IPS-20b (cell line): ENCODE measurements around the gene ALDH2.

Experiments used
- H3K27ac ChIP-seq: one replicate; pipeline ENCODE4 v1.5.1; 2013; ENCODE audit warnings: low read length
- H3K27me3 ChIP-seq: 2 replicates; pipeline ENCODE4 v1.6.1; 2013; ENCODE audit warnings: mild to moderate bottlenecking, low read length, inconsistent platforms; ENCODE audit not compliant: insufficient read depth
- H3K36me3 ChIP-seq: 2 replicates; pipeline ENCODE4 v1.6.1; 2013; ENCODE audit warnings: low read depth, mild to moderate bottlenecking, inconsistent platforms, low read length, moderate library complexity; ENCODE audit not compliant: insufficient read depth
- H3K4me1 ChIP-seq: 2 replicates; pipeline ENCODE4 v1.6.1; 2013; ENCODE audit warnings: mild to moderate bottlenecking, control low read depth, inconsistent platforms, low read length, moderate library complexity; ENCODE audit not compliant: insufficient read depth
- H3K4me3 ChIP-seq: 2 replicates; pipeline ENCODE4 v1.5.1; 2013; ENCODE audit warnings: mild to moderate bottlenecking, low read length, inconsistent platforms
- H3K9ac ChIP-seq: 2 replicates; pipeline ENCODE4 v1.6.1; 2013; ENCODE audit warnings: low read depth, mild to moderate bottlenecking, inconsistent platforms, low read length, moderate library complexity
- H3K9me3 ChIP-seq: 2 replicates; pipeline ENCODE4 v1.6.1; 2013; ENCODE audit warnings: mild to moderate bottlenecking, low read depth, low read length, inconsistent platforms; ENCODE audit not compliant: insufficient read depth

Gene ALDH2

GRCh38 chr12:111838353-111838752, 71.6 kb downstream of the ALDH2 start:
- H3K9ac ChIP-seq, result no peak overlapping the region
- no peak overlapping the region for H3K27ac ChIP-seq
- no peaks in the 10 kb centered on the region for H3K9me3 ChIP-seq
- peaks cover 2% of the 10 kb centered on the region; the same call in 1 of the 2 replicates for H3K4me1 ChIP-seq
- peaks cover 13% of the 10 kb centered on the region for H3K36me3 ChIP-seq
- no peaks in the 10 kb centered on the region for H3K27me3 ChIP-seq
- no peak overlapping the region for H3K4me3 ChIP-seq

- H3K9ac ChIP-seq, result peak overlapping the region; percentile 97
- no peaks in the 10 kb centered on the region for H3K9me3 ChIP-seq
- H3K4me3 ChIP-seq, result peak overlapping the region; percentile 94
- H3K4me1 ChIP-seq, result peaks cover 3% of the 10 kb centered on the region; the same call in 1 of the 2 replicates
- no peaks in the 10 kb centered on the region for H3K27me3 ChIP-seq
- H3K27ac ChIP-seq, result no peak overlapping the region
- peaks cover 24% of the 10 kb centered on the region for H3K36me3 ChIP-seq
Measured at GRCh38 chr12:111840807-111841206, 74.1 kb downstream of the ALDH2 start.

DNA sequence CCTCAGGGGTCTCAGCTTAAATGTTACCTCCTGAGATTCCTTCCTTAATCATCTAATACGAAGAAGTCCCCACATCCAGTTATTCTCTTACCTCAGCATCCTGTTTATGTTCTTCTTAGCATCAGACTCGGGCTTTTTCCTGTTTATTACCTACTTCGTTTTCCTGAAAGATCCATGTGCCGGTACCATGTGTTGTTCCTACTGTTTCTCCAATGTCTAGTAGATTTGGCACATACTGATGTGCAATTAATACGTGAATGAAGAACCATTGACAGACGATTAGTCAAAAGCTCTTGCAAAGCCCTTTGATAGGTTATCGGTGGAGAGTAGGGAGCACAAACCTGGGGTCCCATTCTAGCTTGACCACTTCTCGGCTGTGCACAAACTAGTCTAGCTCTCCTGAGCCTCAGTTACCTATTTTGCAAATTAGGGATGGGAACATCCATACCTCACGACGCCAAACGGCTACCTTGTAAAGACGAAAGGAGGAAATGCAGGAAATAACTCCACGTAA, 74.6 kb downstream of the ALDH2 start:
- Histone ChIP-seq H3K9me3 (no peaks in the 10 kb centered on the region), H3K4me1 (peaks cover 3% of the 10 kb centered on the region; the same call in 1 of the 2 replicates), H3K4me3 (peak overlapping the region; percentile 94), H3K27me3 (no peaks in the 10 kb centered on the region), H3K9ac (peak overlapping the region; percentile 97), H3K36me3 (peaks cover 29% of the 10 kb centered on the region), H3K27ac (peak overlapping the region; percentile 44)

DNA sequence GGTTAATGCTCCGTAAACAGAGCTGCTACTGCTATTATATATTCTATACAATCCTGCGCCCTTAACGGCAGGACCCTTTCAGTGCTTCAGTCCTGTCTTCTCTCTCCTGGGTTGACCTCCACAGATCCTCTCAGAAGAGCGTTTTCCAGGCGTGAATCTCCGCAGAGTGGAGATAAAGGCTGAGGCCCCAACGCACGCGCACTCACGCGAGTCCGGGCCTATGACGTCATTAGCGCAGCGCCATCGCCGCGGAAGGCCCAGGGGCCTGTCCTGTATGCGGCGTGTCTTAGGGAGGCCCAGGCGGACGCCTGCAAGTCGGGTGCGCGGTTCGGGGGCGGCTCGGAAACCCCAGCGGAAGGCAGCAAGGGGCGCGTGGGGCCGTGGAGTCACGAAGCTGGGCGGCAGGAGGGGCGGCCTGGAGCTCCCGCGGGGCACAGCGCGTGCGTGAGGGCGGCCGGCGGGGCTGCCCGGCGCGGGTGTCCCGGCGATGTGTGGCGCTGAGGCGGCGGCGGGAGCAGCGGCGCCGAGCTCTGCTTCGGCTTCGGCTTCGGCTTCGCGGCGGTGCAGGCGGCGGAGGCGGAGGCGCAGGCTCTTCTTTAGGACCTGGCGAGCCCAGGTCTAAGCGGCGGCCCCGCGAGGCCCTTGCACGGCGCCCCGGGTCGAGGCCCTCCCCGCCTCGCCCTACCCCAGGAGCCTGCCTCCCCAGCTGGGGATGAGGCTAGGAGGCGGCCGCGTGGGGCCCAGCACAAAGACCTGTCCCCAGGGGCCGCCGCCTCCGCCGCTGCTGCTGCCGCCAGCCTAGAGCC, 75.2 kb downstream of the ALDH2 start, which contains the start of gene MAPKAPK5:
Gene MAPKAPK5 (plus strand): TSS at position 479 of the 806 bp plus-strand sequence. CDS start 506 bp downstream, outside the sequence.
- peak within 1 kb of the TSS; percentile 97 for H3K9ac ChIP-seq

GRCh38 chr12:111842556-111843396, 76.0 kb downstream of the ALDH2 start:
- Histone ChIP-seq H3K27me3 (no peaks in the 10 kb centered on the region), H3K36me3 (peaks cover 32% of the 10 kb centered on the region), H3K27ac (peak overlapping the region; percentile 72)

More for the DNA sequence above, 75.2 kb downstream of the ALDH2 start, which contains the start of gene MAPKAPK5:
- H3K27ac ChIP-seq, result peak within 1 kb of the TSS; percentile 72
- peaks cover 3% of the 10 kb centered on the region; the same call in 1 of the 2 replicates for H3K4me1 ChIP-seq
- H3K4me3 ChIP-seq, result peak within 1 kb of the TSS; percentile 94
- peaks cover 29% of the 10 kb centered on the region for H3K36me3 ChIP-seq
- no peaks in the 10 kb centered on the region for H3K9me3 ChIP-seq
- no peaks in the 10 kb centered on the region for H3K27me3 ChIP-seq

GRCh38 chr12:111846016-111846415, 79.3 kb downstream of the ALDH2 start:
- H3K4me1 ChIP-seq, result peaks cover 3% of the 10 kb centered on the region; the same call in 1 of the 2 replicates
- H3K9me3 ChIP-seq, result no peaks in the 10 kb centered on the region
- peaks cover 31% of the 10 kb centered on the region for H3K36me3 ChIP-seq
- H3K27ac ChIP-seq, result no peak overlapping the region
- no peaks in the 10 kb centered on the region for H3K27me3 ChIP-seq
- no peak overlapping the region for H3K9ac ChIP-seq
- no peak overlapping the region for H3K4me3 ChIP-seq

More at GRCh38 chr12:111842556-111843396, 76.0 kb downstream of the ALDH2 start:
- H3K4me3 ChIP-seq, result peak overlapping the region; percentile 94
- no peaks in the 10 kb centered on the region for H3K9me3 ChIP-seq
- H3K4me1 ChIP-seq, result peaks cover 3% of the 10 kb centered on the region; the same call in 1 of the 2 replicates
- H3K9ac ChIP-seq, result peak overlapping the region; percentile 97

- H3K36me3 ChIP-seq, result peaks cover 30% of the 10 kb centered on the region
- no peak overlapping the region for H3K4me3 ChIP-seq
- no peaks in the 10 kb centered on the region for H3K4me1 ChIP-seq
- H3K9ac ChIP-seq, result no peak overlapping the region
- H3K27me3 ChIP-seq, result no peaks in the 10 kb centered on the region
- H3K9me3 ChIP-seq, result no peaks in the 10 kb centered on the region
- no peak overlapping the region for H3K27ac ChIP-seq
Measured at GRCh38 chr12:111850526-111850925, 83.8 kb downstream of the ALDH2 start.

- Histone ChIP-seq H3K27me3 (no peaks in the 10 kb centered on the region), H3K36me3 (no peaks in the 10 kb centered on the region; the same call in 1 of the 2 replicates), H3K4me3 (no peak overlapping the region), H3K27ac (no peak overlapping the region), H3K9me3 (no peaks in the 10 kb centered on the region), H3K9ac (no peak overlapping the region), H3K4me1 (peaks cover 6% of the 10 kb centered on the region; the same call in 1 of the 2 replicates)
Measured at GRCh38 chr12:111858186-111858585, 91.5 kb downstream of the ALDH2 start.

DNA sequence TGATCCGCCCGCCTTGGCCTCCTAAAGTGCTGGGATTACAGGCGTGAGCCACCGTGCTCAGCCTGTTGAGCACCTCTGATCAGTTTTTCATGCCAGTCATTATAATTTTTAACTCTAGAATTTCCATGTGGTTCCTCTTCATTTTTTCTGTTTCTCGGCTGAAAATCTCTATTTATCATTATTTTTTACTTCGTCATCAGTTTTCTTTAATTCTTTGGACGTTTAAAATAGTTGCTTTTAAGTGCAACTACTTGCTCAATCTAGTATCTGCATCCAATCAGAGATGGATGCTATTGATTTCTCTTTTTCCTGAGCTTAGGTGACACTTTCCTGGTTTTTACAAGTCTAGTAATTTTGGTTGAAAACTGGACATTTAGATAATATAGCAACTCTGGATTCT, 92.0 kb downstream of the ALDH2 start:
- H3K4me3 ChIP-seq, result no peak overlapping the region
- no peaks in the 10 kb centered on the region for H3K9me3 ChIP-seq
- H3K36me3 ChIP-seq, result no peaks in the 10 kb centered on the region; the same call in 1 of the 2 replicates
- H3K4me1 ChIP-seq, result peaks cover 6% of the 10 kb centered on the region; the same call in 1 of the 2 replicates
- H3K9ac ChIP-seq, result no peak overlapping the region
- H3K27me3 ChIP-seq, result no peaks in the 10 kb centered on the region
- H3K27ac ChIP-seq, result no peak overlapping the region

DNA sequence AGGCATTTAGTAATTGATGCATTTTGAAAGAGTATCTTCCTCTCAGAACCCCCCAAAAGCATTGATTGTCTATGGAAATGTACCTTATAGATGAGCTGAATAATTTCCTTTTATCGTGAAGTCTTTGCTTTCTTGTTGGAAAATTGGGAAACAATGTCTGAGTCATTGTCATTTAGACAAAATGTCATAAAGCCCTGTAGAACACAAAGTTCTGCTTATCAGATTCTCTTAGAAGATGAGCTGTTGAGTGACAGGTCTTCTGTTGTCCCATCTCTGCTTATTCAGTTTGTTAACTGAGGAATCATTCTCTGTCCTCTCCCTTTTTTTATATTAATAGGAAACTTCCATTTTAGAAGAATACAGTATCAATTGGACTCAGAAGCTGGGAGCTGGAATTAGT, 98.2 kb downstream of the ALDH2 start:
- Histone ChIP-seq H3K4me1 (peaks cover 37% of the 10 kb centered on the region), H3K36me3 (peaks cover 38% of the 10 kb centered on the region), H3K27ac (no peak overlapping the region), H3K9ac (no peak overlapping the region), H3K4me3 (no peak overlapping the region), H3K9me3 (no peaks in the 10 kb centered on the region), H3K27me3 (no peaks in the 10 kb centered on the region)
